ENCODE data around the gene NCBP2. TPM values are rescaled to one million over a fixed set of nuclear protein-coding genes. Genes with fewer than 3 reads are reported as not detected.

NCBP2 gene
- total RNA-seq, 1 experiment from 2014 or later, result 120 TPM

GRCh38 chr3:196920733-196921132 is 21.6 kb downstream of the NCBP2 start:
- H3K23ac ChIP-seq (ENCODE audit: insufficient read length, low read depth, low read length), result no peak overlapping the region
- no peaks in the 10 kb centered on the region for H3K4me1 ChIP-seq (ENCODE audit: insufficient read depth, low read length)
- H3K4me2 ChIP-seq (ENCODE audit: insufficient read depth, insufficient read length, low read length), result no peak overlapping the region
- no peak overlapping the region for H2BK120ac ChIP-seq (ENCODE audit: low read depth, low read length, poor library complexity, severe bottlenecking)
- no peak overlapping the region for H2BK15ac ChIP-seq (ENCODE audit: low read depth, low read length)
- no peak overlapping the region for H2BK20ac ChIP-seq (ENCODE audit: low read depth, low read length, poor library complexity, severe bottlenecking)
- H3K23me2 ChIP-seq (ENCODE audit: insufficient read length, low read depth, low read length, poor library complexity, severe bottlenecking), result no peaks in the 10 kb centered on the region
- H4K91ac ChIP-seq (ENCODE audit: insufficient read length, low read depth, low read length), result no peak overlapping the region
- no peak overlapping the region for H2BK12ac ChIP-seq (ENCODE audit: insufficient read length, low read depth, low read length)
- no peak overlapping the region for H3K18ac ChIP-seq (ENCODE audit: insufficient read length, low read depth, low read length)
- TF ChIP-seq, protein P1, sequence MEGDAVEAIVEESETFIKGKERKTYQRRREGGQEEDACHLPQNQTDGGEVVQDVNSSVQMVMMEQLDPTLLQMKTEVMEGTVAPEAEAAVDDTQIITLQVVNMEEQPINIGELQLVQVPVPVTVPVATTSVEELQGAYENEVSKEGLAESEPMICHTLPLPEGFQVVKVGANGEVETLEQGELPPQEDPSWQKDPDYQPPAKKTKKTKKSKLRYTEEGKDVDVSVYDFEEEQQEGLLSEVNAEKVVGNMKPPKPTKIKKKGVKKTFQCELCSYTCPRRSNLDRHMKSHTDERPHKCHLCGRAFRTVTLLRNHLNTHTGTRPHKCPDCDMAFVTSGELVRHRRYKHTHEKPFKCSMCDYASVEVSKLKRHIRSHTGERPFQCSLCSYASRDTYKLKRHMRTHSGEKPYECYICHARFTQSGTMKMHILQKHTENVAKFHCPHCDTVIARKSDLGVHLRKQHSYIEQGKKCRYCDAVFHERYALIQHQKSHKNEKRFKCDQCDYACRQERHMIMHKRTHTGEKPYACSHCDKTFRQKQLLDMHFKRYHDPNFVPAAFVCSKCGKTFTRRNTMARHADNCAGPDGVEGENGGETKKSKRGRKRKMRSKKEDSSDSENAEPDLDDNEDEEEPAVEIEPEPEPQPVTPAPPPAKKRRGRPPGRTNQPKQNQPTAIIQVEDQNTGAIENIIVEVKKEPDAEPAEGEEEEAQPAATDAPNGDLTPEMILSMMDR (conservative IDR thresholded peaks at IDR 0.05), result no peak
- no peak overlapping the region for H2AK5ac ChIP-seq (ENCODE audit: insufficient read length, low read length)
- H4K5ac ChIP-seq (ENCODE audit: insufficient read length, low read depth, low read length), result no peak overlapping the region
- no peak overlapping the region for H2BK5ac ChIP-seq (ENCODE audit: insufficient read length, low read length)
- H3K9ac ChIP-seq (ENCODE audit: extremely low read depth, insufficient read length, low read length), result no peak overlapping the region
- no peak overlapping the region for H3K27ac ChIP-seq (ENCODE audit: insufficient read length, low read depth, low read length)
- H2AFZ ChIP-seq (ENCODE audit: low read length), result no peak overlapping the region
- H3K14ac ChIP-seq (ENCODE audit: insufficient read depth, low read length), result no peak overlapping the region
- no peaks in the 10 kb centered on the region for H3K9me3 ChIP-seq (ENCODE audit: control insufficient read depth, low read depth, low read length)
- no peak overlapping the region for H3T11ph ChIP-seq (ENCODE audit: low read length)
- H3K79me2 ChIP-seq (ENCODE audit: insufficient read depth, low read length), result no peaks in the 10 kb centered on the region
- no peaks in the 10 kb centered on the region for H4K20me1 ChIP-seq (ENCODE audit: control insufficient read depth, insufficient read depth, insufficient read length)
- no peak overlapping the region for H3K27ac Mint-ChIP-seq
- no peaks in the 10 kb centered on the region for H3K4me1 Mint-ChIP-seq
- no peaks in the 10 kb centered on the region for H3K27me3 ChIP-seq (ENCODE audit: insufficient read depth, low read length)
- no peak overlapping the region for H3K4ac ChIP-seq (ENCODE audit: low read depth, low read length)
- H3K56ac ChIP-seq (ENCODE audit: insufficient read length, low read depth, low read length), result no peak overlapping the region
- H3K4me3 Mint-ChIP-seq, result no peak overlapping the region
- DNase-seq, result no peak
- H4K8ac ChIP-seq (replicated peaks; ENCODE audit: insufficient read length, low read depth, low read length), result no peak overlapping the region
- no peaks in the 10 kb centered on the region for H3K9me3 Mint-ChIP-seq
- H3K79me1 ChIP-seq (ENCODE audit: insufficient read depth, low read depth, low read length, poor library complexity, severe bottlenecking), result no peaks in the 10 kb centered on the region
- no peaks in the 10 kb centered on the region for H3K27me3 Mint-ChIP-seq (ENCODE audit: low read depth)
- WGBS (ENCODE audit: extremely low coverage, insufficient read length, low lambda C conversion rate), result no CpG with 5 or more reads among the region's 2 CpGs
- peaks cover 0 to 18% (median 2%) of the 10 kb centered on the region in 3 experiments; a peak in 2 of 7 replicates for H3K36me3 Mint-ChIP-seq (ENCODE audit: insufficient read depth in 1 of 3, low read depth in 3 of 3)
